Fibroblast of mammary gland (primary cell): Measurements from ENCODE around the gene OR13H1.
"Not testable (repeated sequence)": the region's sequence is repeated elsewhere in the genome, so short reads cannot be mapped to it uniquely, and the experiment has no call there.

Source experiments
- DNase-seq: peaks from one replicate; pipeline ENCODE4 v3.0.0-alpha.2; 2010; ENCODE audit warnings: low read depth
- H3K4me3 ChIP-seq: 2 replicates; pipeline ENCODE4 v1.5.1; 2011; ENCODE audit warnings: low read depth, mild to moderate bottlenecking, low read length, moderate library complexity; ENCODE audit not compliant: control insufficient read depth
- TF ChIP-seq, protein P1 (sequence below): conservative IDR thresholded peaks from 2 replicates; pipeline ENCODE4 v1.5.1; 2011; ENCODE audit warnings: low read depth, low read length, inconsistent platforms; ENCODE audit not compliant: control insufficient read depth, insufficient read depth

The OR13H1 gene

DNA sequence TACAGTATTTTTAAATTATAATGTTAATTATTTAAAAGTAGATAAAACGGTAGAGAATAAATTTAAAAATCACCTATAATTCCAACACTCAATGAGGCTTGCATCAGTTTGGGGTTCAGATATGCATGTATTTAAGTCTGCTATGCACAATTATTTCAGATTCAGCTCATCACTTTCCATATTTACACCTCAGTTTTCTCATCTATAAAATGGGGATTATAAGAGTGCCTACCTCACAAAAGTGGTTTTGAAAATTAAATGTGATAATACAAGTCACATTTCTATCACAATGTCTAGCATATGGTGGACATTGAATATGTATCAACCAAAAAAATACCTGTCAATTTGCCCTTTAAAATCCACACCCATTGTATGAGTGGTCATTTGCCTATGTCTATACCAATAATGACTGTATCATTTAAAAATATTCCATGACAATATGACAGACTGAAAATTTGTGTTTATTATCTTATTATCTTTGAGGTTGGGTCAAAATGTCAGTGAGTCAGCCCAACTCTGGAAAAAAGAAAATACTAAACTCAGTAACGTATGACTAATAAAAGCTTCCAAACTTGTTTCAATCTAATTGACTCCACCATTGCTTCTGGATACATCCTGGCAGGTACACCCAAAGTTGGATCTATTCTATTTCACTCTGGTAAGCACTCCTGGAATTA, 20.8 kb downstream of the OR13H1 start:
- H3K4me3 ChIP-seq, result no peak overlapping the region
- DNase-seq, result no peak
- TF ChIP-seq, protein P1, sequence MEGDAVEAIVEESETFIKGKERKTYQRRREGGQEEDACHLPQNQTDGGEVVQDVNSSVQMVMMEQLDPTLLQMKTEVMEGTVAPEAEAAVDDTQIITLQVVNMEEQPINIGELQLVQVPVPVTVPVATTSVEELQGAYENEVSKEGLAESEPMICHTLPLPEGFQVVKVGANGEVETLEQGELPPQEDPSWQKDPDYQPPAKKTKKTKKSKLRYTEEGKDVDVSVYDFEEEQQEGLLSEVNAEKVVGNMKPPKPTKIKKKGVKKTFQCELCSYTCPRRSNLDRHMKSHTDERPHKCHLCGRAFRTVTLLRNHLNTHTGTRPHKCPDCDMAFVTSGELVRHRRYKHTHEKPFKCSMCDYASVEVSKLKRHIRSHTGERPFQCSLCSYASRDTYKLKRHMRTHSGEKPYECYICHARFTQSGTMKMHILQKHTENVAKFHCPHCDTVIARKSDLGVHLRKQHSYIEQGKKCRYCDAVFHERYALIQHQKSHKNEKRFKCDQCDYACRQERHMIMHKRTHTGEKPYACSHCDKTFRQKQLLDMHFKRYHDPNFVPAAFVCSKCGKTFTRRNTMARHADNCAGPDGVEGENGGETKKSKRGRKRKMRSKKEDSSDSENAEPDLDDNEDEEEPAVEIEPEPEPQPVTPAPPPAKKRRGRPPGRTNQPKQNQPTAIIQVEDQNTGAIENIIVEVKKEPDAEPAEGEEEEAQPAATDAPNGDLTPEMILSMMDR, result no peak

- DNase-seq, result no peak
- TF ChIP-seq, protein P1, result no peak
- H3K4me3 ChIP-seq, result no peak overlapping the region
Observed at GRCh38 chrX:131565909-131566308, 22.0 kb downstream of the OR13H1 start.

GRCh38 chrX:131571348-131571747, 27.5 kb downstream of the OR13H1 start:
- no peak overlapping the region for H3K4me3 ChIP-seq
- DNase-seq, result no peak
- TF ChIP-seq, protein P1, result no peak

- DNase-seq, result no peak
- no peak overlapping the region for H3K4me3 ChIP-seq
- TF ChIP-seq, protein P1, result no peak
Observed at GRCh38 chrX:131572372-131573014, 28.6 kb downstream of the OR13H1 start.

- no peak for DNase-seq
Observed at GRCh38 chrX:131577413-131577812, 33.5 kb downstream of the OR13H1 start.

GRCh38 chrX:131577999-131578734, 34.3 kb downstream of the OR13H1 start:
- TF ChIP-seq, protein P1, result no peak
- H3K4me3 ChIP-seq, result no peak overlapping the region
- no peak for DNase-seq

More at GRCh38 chrX:131577413-131577812, 33.5 kb downstream of the OR13H1 start:
- no peak overlapping the region for H3K4me3 ChIP-seq
- TF ChIP-seq, protein P1, result no peak

DNA sequence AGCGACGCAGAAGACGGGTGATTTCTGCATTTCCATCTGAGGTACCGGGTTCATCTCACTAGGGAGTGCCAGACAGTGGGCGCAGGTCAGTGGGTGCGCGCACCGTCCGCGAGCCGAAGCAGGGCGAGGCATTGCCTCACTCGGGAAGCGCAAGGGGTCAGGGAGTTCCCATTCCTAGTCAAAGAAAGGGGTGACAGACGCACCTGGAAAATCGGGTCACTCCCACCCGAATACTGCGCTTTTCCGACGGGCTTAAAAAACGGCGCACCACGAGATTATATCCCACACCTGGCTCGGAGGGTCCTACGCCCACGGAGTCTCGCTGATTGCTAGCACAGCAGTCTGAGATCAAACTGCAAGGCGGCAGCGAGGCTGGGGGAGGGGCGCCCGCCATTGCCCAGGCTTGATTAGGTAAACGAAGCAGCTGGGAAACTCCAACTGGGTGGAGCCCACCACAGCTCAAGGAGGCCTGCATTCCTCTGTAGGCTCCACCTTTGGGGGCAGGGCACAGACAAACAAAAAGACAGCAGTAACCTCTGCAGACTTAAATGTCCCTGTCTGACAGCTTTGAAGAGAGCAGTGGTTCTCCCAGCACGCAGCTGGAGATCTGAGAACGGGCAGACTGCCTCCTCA, 35.0 kb downstream of the OR13H1 start:
- DNase-seq, H3K4me3 ChIP-seq: not testable (repeated sequence)
